Effector memory CD4-positive, alpha-beta T cell (primary cell): ENCODE data around the gene TMPRSS5.

Experiments
- DNase-seq, 3 donors: peaks; one replicate each; pipeline ENCODE4 v3.0.0-alpha.2; 2020
- H3K27ac ChIP-seq: 2 replicates; pipeline ENCODE4 v1.7.0; 2013; ENCODE audit warnings: mild to moderate bottlenecking, low read length, moderate library complexity; ENCODE audit not compliant: insufficient read depth, poor library complexity, severe bottlenecking
- H3K27me3 ChIP-seq: replicated peaks from 2 replicates; pipeline ENCODE4 v1.7.0; 2013; ENCODE audit warnings: mild to moderate bottlenecking, low read length; ENCODE audit not compliant: insufficient read depth, control insufficient read depth, poor library complexity, severe bottlenecking
- H3K36me3 ChIP-seq: 2 replicates; pipeline ENCODE4 v1.7.0; 2013; ENCODE audit warnings: mild to moderate bottlenecking, low read length, moderate library complexity; ENCODE audit not compliant: control insufficient read depth, insufficient read depth
- H3K4me1 ChIP-seq: 2 replicates; pipeline ENCODE4 v1.7.0; 2013; ENCODE audit warnings: low read length, mild to moderate bottlenecking; ENCODE audit not compliant: control insufficient read depth, insufficient read depth, poor library complexity, severe bottlenecking
- H3K4me3 ChIP-seq: 2 replicates; pipeline ENCODE4 v1.7.0; 2013; ENCODE audit warnings: low read length, low read depth, mild to moderate bottlenecking; ENCODE audit not compliant: insufficient read depth, poor library complexity, severe bottlenecking
- H3K9me3 ChIP-seq: 2 replicates; pipeline ENCODE4 v1.7.0; 2013; ENCODE audit warnings: mild to moderate bottlenecking, low read length, moderate library complexity; ENCODE audit not compliant: control insufficient read depth

TMPRSS5 gene

DNA sequence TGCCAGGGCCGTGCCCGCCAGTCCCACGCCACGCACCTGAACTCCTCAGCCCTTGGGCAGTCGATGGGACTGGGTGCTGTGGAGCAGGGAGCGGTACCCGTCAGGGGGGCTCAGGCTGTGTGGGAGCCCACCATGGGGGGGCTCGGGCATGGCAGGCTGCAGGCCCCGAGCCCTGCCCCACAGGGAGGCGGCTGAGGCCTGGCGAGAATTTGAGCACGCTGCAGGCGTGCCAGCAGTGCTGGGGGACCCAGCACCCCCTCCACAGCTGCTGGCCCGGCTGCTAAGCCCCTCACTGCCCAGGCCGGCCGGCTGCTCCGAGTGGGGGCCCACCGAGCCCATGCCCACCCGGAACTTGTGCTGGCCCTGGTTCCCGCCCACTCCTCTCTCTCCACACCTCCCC is 56.8 kb downstream of the TMPRSS5 start:
- no peaks in the 10 kb centered on the region for H3K4me1 ChIP-seq
- H3K4me3 ChIP-seq = no peak overlapping the region
- H3K27ac ChIP-seq = no peak overlapping the region
- no peaks in the 10 kb centered on the region for H3K27me3 ChIP-seq
- H3K9me3 ChIP-seq = no peaks in the 10 kb centered on the region
- no peaks in the 10 kb centered on the region for H3K36me3 ChIP-seq
- DNase-seq = no peak

DNA sequence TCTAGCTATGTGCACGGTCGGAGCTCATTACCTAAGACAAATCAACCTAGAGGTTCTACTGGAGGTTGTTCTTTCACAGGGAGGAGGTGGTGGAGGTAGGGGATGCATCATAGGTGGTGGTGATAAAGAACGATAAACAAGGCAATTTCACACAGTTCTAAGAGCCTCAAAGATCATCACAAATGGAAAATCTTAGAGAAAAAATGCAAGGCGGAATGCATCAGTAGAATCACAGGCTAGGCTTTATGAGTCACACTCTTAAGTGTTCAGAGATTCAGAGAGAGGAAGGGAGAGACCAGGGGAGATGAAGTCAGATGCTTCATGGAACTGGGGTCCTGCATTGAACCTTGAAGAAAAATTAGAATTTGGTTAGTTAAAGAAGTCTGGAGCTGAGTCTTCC is 58.3 kb downstream of the TMPRSS5 start:
- no peak for DNase-seq
- no peak overlapping the region for H3K4me3 ChIP-seq
- H3K9me3 ChIP-seq = no peaks in the 10 kb centered on the region
- H3K36me3 ChIP-seq = no peaks in the 10 kb centered on the region
- H3K4me1 ChIP-seq = no peaks in the 10 kb centered on the region
- no peaks in the 10 kb centered on the region for H3K27me3 ChIP-seq
- no peak overlapping the region for H3K27ac ChIP-seq

DNA sequence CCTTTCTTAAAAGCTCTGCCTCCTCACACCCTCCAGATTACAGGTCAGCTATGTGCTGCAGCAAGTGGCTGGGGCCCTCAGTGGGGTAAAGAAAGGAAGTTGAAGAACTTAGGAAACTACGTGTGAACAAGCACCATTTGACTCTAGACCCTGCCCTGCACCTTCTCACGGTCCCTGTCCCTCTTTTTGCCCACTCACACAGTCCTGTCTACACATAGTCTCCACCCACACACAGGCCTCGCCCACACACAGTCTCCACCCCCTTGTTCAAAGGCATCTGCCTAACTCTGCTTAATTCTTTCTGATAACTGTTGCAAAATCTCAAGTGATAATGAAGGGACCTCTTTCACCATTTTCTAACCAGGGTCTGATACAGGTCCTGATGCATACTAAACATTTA is 59.0 kb downstream of the TMPRSS5 start:
- DNase-seq = no peak
- H3K4me1 ChIP-seq = no peaks in the 10 kb centered on the region
- H3K27me3 ChIP-seq = no peaks in the 10 kb centered on the region
- no peaks in the 10 kb centered on the region for H3K9me3 ChIP-seq
- H3K4me3 ChIP-seq = no peak overlapping the region
- no peaks in the 10 kb centered on the region for H3K36me3 ChIP-seq
- no peak overlapping the region for H3K27ac ChIP-seq

DNA sequence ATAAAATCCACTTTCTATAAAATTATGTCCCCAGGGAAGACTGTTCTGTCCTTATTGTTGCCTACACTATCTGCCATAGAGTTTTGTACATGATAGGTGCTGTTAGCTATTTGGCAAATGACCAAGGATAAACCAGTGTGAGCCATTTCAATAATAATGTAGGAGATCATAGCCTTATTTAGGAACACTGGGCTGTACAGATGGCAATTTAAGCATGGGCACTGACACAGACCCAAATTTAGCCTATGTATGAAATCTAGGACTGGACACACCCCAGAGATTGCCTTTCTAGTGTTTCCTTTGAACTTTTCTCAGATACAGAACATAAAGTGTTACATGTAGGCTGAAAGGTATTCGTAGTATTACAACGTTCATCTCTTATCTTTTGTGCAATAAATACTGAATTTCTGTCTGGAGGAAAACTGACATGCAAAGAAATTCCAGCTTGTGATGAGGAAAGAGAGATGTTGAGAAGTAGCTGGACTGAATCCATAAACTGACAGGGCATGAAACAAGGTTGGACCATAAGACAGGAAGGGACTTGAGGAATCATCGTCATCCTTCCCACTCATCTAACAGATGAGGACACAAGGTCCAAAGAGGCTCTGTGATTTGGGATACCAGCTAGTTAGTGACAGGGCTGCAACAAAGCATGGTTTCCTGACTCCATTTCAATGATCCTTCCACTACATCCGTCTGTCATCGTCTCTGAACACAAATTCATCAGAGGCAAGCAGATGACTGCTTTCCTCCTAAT is 60.3 kb downstream of the TMPRSS5 start:
- no peaks in the 10 kb centered on the region for H3K9me3 ChIP-seq
- no peaks in the 10 kb centered on the region for H3K36me3 ChIP-seq
- no peaks in the 10 kb centered on the region for H3K27me3 ChIP-seq
- no peak overlapping the region for H3K4me3 ChIP-seq
- no peak for DNase-seq
- no peak overlapping the region for H3K27ac ChIP-seq
- no peaks in the 10 kb centered on the region for H3K4me1 ChIP-seq

DNA sequence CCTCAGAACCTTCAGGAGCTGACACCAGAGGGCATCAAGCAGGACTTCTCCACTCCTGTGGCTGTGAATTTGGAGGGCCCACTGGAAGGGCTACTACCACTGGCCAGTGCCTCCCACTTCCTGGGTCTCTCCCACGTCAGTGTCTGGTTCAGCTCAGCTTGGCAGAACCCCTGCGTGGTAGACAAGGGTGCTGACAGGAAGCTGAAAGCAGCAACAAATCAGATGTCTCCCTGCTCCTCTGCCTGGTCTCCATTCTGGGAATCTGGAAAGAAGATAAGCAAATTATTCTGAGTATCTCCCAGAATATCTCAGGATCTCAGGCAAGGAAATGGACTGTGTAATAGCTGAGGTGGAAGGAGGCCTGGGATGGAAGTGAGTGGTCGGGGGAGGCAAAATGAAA is 61.5 kb downstream of the TMPRSS5 start:
- Histone ChIP-seq H3K4me3 (no peak overlapping the region), H3K27me3 (no peaks in the 10 kb centered on the region), H3K4me1 (no peaks in the 10 kb centered on the region), H3K36me3 (no peaks in the 10 kb centered on the region), H3K9me3 (no peaks in the 10 kb centered on the region), H3K27ac (no peak overlapping the region)
- DNase-seq = no peak

DNA sequence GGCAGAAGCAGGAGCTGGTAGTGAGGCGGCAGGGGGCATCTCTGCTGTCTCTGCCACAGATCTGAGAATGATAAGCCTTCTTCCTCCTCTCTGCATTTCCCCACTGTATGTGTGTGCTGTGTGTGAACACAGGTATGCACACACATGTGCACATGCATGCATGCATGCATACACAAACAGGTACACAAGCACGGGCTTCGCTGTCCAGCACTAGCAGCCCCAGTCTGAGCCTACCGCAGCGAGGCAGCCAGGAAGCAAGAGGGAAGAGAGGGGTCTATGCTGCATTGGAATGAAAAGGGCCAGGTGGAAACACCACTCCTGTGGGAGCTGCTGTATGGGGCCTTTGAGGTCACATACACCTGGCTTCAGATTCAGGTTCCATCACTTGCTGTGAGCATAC is 62.4 kb downstream of the TMPRSS5 start:
- H3K27ac ChIP-seq = no peak overlapping the region
- no peaks in the 10 kb centered on the region for H3K27me3 ChIP-seq
- DNase-seq = no peak
- no peaks in the 10 kb centered on the region for H3K36me3 ChIP-seq
- H3K9me3 ChIP-seq = no peaks in the 10 kb centered on the region
- no peaks in the 10 kb centered on the region for H3K4me1 ChIP-seq
- no peak overlapping the region for H3K4me3 ChIP-seq

DNA sequence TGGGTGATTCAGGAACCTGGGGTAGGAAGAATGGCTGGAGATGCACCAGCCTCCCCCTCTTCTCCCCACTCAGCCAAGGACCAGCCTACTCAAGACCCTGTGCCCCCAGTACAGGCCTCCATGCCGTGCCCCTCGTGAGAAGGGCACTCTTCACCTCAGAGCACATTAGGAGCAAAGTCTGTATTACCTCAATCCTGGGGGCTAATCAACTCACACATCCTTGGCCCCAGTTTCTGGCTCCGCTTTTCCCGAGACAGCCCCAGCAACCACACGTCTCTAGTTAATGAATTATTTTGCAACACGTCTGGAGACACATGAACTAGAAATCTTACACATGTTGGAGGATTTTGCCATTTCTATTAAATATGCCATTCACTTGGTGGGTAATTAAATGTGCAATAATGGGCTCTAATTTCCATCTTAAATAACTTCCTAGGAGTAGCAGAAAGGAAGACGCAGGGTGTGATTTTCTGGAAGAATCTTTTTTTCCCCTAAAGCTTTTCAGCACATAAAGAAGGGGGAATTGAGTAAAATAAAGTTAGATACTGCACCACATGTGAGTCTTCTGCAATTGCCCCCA is 63.0 kb downstream of the TMPRSS5 start:
- Histone ChIP-seq H3K27ac (no peak overlapping the region), H3K36me3 (no peaks in the 10 kb centered on the region), H3K4me3 (no peak overlapping the region), H3K9me3 (no peaks in the 10 kb centered on the region), H3K27me3 (no peaks in the 10 kb centered on the region), H3K4me1 (no peaks in the 10 kb centered on the region)
- no peak for DNase-seq

DNA sequence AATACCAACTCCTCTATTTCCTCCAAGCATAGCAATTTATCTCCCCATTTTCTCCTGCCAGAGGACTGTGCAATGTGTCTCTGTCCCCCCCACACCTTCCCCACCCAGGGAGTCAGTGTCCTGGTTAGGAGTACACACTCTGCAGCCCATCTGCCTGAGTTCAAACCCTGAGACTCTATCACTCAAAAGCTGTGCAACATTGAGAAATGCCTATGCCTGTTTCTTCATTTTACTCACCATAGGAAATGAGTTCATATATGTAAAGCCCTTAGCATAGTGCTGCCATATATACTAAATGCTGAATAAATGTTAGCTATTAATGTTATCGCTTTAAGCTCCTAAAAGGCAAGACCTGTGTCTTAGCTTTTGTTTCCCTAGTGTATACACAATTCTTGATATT is 64.0 kb downstream of the TMPRSS5 start:
- H3K9me3 ChIP-seq = no peaks in the 10 kb centered on the region
- DNase-seq = no peak
- no peak overlapping the region for H3K27ac ChIP-seq
- H3K4me1 ChIP-seq = no peaks in the 10 kb centered on the region
- H3K36me3 ChIP-seq = no peaks in the 10 kb centered on the region
- no peaks in the 10 kb centered on the region for H3K27me3 ChIP-seq
- no peak overlapping the region for H3K4me3 ChIP-seq

DNA sequence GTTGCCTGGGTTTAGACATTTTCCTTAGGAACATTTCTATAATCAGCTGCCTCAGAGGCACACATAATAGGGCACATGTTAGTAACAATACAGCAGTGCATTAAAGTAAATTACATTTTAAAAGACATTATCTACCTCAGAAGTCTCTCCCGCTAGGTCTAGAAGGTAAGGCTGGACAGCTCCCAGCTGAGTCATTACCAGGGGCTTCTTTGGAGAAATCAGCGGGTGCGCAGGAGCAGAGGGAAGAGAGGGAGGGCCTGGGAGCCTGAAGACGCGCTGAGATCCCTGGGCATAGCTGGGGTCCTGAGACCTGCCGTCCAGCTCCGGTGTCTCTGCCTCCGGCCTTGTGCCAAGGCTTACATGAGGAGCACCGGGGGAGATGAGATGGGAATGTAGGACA is 67.7 kb downstream of the TMPRSS5 start:
- DNase-seq = no peak
- H3K4me1 ChIP-seq = no peaks in the 10 kb centered on the region
- no peak overlapping the region for H3K4me3 ChIP-seq
- H3K27me3 ChIP-seq = no peaks in the 10 kb centered on the region
- H3K9me3 ChIP-seq = no peaks in the 10 kb centered on the region
- no peak overlapping the region for H3K27ac ChIP-seq
- no peaks in the 10 kb centered on the region for H3K36me3 ChIP-seq

DNA sequence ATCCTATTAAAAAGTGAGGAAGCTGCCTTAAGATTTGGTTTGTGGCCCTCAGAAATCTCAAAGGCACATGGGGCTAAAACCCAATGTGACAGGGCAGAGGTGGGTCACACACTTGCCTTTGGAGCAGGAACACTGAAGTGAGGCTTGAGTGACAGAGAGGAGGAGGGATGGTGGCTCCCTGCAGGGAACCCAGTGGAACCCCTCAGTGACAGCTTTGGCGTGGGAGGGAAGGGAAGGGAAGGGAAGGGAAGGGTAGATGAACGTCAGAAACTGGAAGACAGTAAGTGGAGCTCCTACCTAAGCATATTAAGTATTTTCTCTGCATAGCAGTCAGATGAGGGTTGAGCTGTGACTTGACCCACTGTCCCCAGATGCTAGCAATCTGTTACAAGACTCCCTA is 68.5 kb downstream of the TMPRSS5 start:
- Histone ChIP-seq H3K4me1 (no peaks in the 10 kb centered on the region), H3K36me3 (no peaks in the 10 kb centered on the region), H3K27ac (no peak overlapping the region), H3K9me3 (no peaks in the 10 kb centered on the region), H3K4me3 (no peak overlapping the region), H3K27me3 (no peaks in the 10 kb centered on the region)
- DNase-seq = no peak
